Left ventricle myocardium inferior (tissue), 1 donor: ENCODE measurements around the gene STX8. TPM values are rescaled to one million over a fixed set of nuclear protein-coding genes. Genes with fewer than 3 reads are reported as not detected.
A peak's percentile ranks its signal among the peaks of the same experiment; 100 is the strongest.
"Not testable (repeated sequence)": the region's sequence is repeated elsewhere in the genome, so short reads cannot be mapped to it uniquely, and the experiment has no call there.

Experiments
- DNase-seq: peaks from one replicate; pipeline ENCODE4 v3.0.0-alpha.2; 2020
- H3K27ac ChIP-seq: fragments of 200-600 bp; replicated peaks from 2 replicates; pipeline ENCODE4 v1.8.0; 2021
- H3K27me3 ChIP-seq: fragments of 200-600 bp; 2 replicates; pipeline ENCODE4 v1.8.0; 2021; ENCODE audit warnings: low read depth
- H3K36me3 ChIP-seq: fragments of 200-600 bp; 2 replicates; pipeline ENCODE4 v1.8.0; 2021
- H3K4me1 ChIP-seq: fragments of 200-600 bp; 2 replicates; pipeline ENCODE4 v1.8.0; 2021
- H3K4me3 ChIP-seq: fragments of 200-600 bp; 2 replicates; pipeline ENCODE4 v1.8.0; 2021; ENCODE audit warnings: mild to moderate bottlenecking, moderate library complexity
- H3K9me3 ChIP-seq: fragments of 200-600 bp; replicated peaks from 2 replicates; pipeline ENCODE4 v1.8.0; 2021
- intact Hi-C: fragments of 100-400 bp; cut with micrococcal nuclease; formaldehyde crosslinking; loops from one replicate; pipeline ENCODE4 v1.11.0; 2022
- total RNA-seq: library from RNA; stranded (reverse); fragmentation: NEBNext Ultra II Directional; extraction: Animal tissue kit (Norgen Biotek cat#: 25700); gene quantifications from one replicate; pipeline ENCODE4 v1.2.1, GENCODE V29; 2021
- TF ChIP-seq, protein P1 (sequence below): fragments of 200-600 bp; IDR thresholded peaks from 2 replicates; pipeline ENCODE4 v1.8.0; 2021; ENCODE audit warnings: antibody characterized with exemption, mild to moderate bottlenecking, borderline replicate concordance
- donor health status: DM: no; HTN: yes; CAD: no; lungs with severe emphysema.

Gene STX8
- total RNA-seq, 1 donor from 2014 or later: 61.3 TPM

DNA sequence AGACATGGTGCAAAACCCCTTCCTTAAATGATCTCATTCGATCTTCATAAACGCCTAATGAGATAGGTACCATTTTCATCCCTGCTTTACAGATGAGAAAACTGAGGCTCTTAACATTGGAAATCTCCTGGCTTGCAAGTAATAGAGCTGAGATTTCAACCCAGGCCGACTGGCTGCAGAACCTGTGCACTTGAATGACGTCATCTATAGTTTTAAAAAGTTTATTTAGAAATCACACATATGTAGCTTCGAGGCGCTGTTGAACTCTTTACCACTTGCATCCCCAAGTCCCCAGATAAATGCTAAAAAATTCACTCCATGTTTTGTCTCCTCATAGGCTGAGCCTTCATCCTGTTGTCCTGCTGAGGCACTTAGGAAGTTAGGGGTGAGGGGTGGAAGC is 30.8 kb upstream of the STX8 start:
- H3K27ac ChIP-seq: no peak overlapping the region
- H3K4me1 ChIP-seq: no peaks in the 10 kb centered on the region
- intact Hi-C loops: no loop called here
- H3K9me3 ChIP-seq: no peaks in the 10 kb centered on the region
- H3K36me3 ChIP-seq: no peaks in the 10 kb centered on the region
- no peak overlapping the region for H3K4me3 ChIP-seq
- peaks cover 23% of the 10 kb centered on the region for H3K27me3 ChIP-seq
- TF ChIP-seq, protein P1, sequence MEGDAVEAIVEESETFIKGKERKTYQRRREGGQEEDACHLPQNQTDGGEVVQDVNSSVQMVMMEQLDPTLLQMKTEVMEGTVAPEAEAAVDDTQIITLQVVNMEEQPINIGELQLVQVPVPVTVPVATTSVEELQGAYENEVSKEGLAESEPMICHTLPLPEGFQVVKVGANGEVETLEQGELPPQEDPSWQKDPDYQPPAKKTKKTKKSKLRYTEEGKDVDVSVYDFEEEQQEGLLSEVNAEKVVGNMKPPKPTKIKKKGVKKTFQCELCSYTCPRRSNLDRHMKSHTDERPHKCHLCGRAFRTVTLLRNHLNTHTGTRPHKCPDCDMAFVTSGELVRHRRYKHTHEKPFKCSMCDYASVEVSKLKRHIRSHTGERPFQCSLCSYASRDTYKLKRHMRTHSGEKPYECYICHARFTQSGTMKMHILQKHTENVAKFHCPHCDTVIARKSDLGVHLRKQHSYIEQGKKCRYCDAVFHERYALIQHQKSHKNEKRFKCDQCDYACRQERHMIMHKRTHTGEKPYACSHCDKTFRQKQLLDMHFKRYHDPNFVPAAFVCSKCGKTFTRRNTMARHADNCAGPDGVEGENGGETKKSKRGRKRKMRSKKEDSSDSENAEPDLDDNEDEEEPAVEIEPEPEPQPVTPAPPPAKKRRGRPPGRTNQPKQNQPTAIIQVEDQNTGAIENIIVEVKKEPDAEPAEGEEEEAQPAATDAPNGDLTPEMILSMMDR: no peak
- DNase-seq: no peak

DNA sequence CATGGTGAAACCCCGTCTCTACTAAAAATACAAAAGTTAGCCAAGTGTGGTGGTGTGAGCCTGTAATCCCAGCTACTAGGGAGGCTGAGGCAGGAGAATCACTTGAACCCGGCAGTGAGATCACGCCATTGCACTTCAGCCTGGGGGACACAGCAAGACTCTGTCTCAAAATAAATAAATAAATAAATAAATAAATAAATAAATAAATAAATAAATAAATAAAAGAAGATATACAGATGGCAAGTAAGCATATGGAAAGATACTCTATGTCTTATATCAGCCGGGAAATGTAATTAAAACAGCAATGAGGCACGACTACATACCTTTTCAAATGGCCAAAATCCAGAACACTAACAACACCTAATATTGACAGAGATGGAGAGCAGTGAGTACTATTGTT is 29.0 kb upstream of the STX8 start:
- intact Hi-C loops, H3K36me3 ChIP-seq, H3K4me1 ChIP-seq, H3K27ac ChIP-seq, DNase-seq, H3K4me3 ChIP-seq, H3K9me3 ChIP-seq: not testable (repeated sequence)
- H3K27me3 ChIP-seq: peaks cover 32% of the 10 kb centered on the region

DNA sequence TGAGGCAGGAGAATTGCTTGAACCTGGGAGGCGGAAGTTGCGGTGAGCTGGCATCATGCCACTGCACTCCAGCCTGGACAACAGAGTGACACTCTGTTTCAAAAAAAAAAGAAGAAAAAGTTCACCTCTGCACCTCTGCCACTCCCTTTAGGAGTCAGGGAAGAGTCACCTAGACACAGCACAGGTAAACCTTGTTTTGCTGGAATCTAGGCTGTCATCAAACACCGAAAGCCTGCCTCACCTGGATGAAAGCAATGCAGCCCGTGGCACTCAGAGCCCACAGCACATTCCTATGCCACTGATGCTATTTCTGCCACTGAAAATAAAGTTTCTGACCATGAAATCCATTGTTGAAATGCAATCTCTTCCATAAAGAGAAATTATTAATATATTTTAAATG is 23.0 kb upstream of the STX8 start:
- no peaks in the 10 kb centered on the region for H3K36me3 ChIP-seq
- H3K27me3 ChIP-seq: peaks cover 47% of the 10 kb centered on the region
- intact Hi-C loops: no loop called here

DNA sequence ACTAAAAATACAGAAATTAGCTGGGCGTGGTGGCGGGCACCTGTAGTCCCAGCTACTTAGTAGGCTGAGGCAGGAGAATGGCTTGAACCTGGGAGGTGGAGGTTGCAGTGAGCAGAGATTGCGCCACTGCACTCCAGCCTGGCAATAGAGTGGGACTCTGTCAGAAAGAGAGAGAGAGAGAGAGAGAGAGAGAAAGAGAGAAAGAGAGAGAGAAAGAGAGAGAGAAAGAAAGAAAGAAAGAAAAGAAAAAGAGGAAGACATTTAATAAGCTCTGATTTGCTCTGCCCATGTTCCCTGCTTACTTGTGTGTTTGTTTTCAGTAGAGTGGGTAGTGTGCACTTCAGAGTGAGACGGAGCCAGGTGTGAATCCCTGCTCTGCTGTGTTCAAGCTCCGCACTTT is 22.0 kb upstream of the STX8 start:
- H3K27ac ChIP-seq, H3K9me3 ChIP-seq, H3K4me1 ChIP-seq, H3K4me3 ChIP-seq, DNase-seq, H3K36me3 ChIP-seq, intact Hi-C loops: not testable (repeated sequence)
- peaks cover 45% of the 10 kb centered on the region for H3K27me3 ChIP-seq

More for the DNA sequence above, 23.0 kb upstream of the STX8 start:
- H3K4me1 ChIP-seq: no peaks in the 10 kb centered on the region
- no peak for DNase-seq
- H3K4me3 ChIP-seq: no peak overlapping the region
- TF ChIP-seq, protein P1: no peak
- H3K27ac ChIP-seq: no peak overlapping the region
- H3K9me3 ChIP-seq: no peaks in the 10 kb centered on the region

DNA sequence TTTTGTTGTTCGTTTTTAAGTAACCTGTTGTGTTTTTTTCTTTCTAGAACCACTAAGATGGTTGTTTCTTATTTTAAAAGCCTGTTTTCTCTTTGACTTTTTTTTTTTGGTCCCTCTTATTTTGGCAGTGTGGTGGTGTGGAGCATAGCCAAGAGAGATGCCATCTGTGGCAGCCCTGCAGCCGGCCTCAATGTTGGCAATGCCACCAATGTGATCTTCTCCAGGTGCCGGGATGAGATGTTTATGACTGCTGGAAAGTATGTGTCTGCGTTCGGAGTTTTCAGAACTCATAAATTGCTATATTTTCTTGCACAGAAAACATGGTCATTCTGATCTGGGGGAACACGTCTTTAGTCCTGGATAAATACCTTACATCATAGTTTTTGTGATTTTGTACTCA is 18.4 kb upstream of the STX8 start:
- Histone ChIP-seq H3K4me1 (no peaks in the 10 kb centered on the region), H3K9me3 (no peaks in the 10 kb centered on the region), H3K27ac (no peak overlapping the region), H3K36me3 (no peaks in the 10 kb centered on the region), H3K4me3 (no peak overlapping the region), H3K27me3 (peaks cover 19% of the 10 kb centered on the region)
- TF ChIP-seq, protein P1: no peak
- DNase-seq: no peak
- intact Hi-C loops: no loop called here

DNA sequence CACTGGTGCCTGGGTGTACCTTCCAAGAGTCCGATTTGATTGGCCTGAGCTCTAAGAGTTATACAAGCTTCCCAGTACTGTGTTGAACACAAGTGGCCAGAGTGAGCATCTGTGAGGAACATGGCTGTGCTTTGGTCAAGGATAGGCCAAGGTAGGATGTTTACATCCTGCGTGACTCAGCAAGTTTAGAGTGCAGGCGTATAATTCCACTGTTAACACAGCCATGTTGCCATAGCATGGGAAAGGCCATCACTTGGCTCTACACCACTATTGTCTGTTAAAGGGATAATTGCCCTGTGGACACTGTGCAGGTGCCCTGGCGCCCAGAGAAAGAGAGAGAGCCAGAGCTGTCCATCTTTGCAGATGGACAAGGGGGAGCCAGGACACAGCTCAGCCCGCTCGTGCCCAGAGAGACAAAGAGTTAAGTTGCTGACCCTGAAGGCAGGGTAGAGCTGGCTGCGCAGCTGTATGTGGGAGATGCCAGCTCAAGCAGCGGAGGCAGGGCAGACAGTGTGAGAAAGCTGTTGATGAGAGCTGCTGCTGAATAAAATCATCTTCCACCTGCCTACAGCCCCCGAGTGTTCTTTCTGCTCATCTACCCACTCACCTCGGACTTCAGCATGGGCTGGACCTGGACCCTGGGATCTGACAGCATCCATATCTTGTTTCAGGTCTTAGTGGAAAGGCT is 12.5 kb upstream of the STX8 start:
- H3K36me3 ChIP-seq: no peaks in the 10 kb centered on the region
- no peak overlapping the region for H3K27ac ChIP-seq
- no peak overlapping the region for H3K4me3 ChIP-seq
- TF ChIP-seq, protein P1: no peak
- intact Hi-C loops: no loop called here
- H3K27me3 ChIP-seq: no peaks in the 10 kb centered on the region
- no peak for DNase-seq
- no peaks in the 10 kb centered on the region for H3K4me1 ChIP-seq
- H3K9me3 ChIP-seq: no peaks in the 10 kb centered on the region

DNA sequence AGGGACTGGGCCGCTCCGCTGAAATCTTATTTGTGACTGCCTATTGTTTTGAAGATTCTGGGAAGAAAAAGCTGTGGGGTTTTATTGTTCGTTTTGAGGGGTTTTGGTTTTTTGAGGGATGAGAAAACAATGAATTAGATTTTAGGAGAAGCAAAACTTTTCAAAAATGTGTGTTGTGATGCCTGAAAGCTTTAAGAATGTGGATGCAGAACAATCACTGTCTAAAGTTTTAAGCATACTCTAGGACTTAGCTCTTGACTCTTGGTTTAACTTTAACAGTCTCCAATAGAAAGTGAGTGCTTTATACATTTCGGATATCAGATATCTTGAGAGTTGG is 1.7 kb upstream of the STX8 start:
- Histone ChIP-seq H3K36me3 (no peaks in the 10 kb centered on the region), H3K27me3 (no peaks in the 10 kb centered on the region), H3K27ac (peak overlapping the region; percentile 79), H3K9me3 (no peaks in the 10 kb centered on the region), H3K4me1 (peaks cover 36% of the 10 kb centered on the region), H3K4me3 (peak overlapping the region; percentile 90)
- intact Hi-C loops: no loop called here
- DNase-seq: no peak
- TF ChIP-seq, protein P1: peak; percentile 4
